ENCODE measurements around the gene DLGAP4. TPM values are rescaled to one million over a fixed set of nuclear protein-coding genes. Genes with fewer than 3 reads are reported as not detected.
"Not testable (repeated sequence)": the region's sequence is repeated elsewhere in the genome, so short reads cannot be mapped to it uniquely, and the experiment has no call there.

Gene DLGAP4
- total RNA-seq, 1 experiment from 2014 or later: 59.9 TPM

DNA sequence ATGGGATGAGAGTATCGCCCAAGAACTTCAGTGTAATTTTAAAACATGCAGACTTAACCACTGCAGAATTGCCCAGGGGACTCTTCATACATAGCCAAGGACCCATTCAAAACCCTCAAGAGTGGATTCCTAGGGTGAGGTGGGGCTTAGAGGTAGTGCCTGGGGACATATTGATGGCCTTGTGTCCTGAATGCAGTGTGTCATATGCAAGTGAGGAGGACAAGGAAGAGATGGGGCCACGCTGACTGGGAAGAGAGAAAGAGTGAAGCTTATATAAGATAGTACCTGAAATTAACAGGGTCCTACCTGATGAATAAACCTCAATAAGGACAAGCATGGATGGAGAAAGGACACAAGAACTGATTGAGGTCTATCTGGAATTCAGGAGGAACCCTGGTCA lies 249.1 kb downstream of the DLGAP4 start:
- ChIA-PET POLR2A (ENCODE audit: low non-redundant PET) (no interaction called here), CTCF (no interaction called here)
- intact Hi-C loops (cut with micrococcal nuclease; ENCODE audit: unreplicated experiment): no loop called here
- no peak for TF ChIP-seq EZH2 (IDR thresholded peaks at IDR 0.05; ENCODE audit: borderline replicate concordance, low read depth, low read length, poor library complexity, severe bottlenecking)
- TF ChIP-seq, protein P1, sequence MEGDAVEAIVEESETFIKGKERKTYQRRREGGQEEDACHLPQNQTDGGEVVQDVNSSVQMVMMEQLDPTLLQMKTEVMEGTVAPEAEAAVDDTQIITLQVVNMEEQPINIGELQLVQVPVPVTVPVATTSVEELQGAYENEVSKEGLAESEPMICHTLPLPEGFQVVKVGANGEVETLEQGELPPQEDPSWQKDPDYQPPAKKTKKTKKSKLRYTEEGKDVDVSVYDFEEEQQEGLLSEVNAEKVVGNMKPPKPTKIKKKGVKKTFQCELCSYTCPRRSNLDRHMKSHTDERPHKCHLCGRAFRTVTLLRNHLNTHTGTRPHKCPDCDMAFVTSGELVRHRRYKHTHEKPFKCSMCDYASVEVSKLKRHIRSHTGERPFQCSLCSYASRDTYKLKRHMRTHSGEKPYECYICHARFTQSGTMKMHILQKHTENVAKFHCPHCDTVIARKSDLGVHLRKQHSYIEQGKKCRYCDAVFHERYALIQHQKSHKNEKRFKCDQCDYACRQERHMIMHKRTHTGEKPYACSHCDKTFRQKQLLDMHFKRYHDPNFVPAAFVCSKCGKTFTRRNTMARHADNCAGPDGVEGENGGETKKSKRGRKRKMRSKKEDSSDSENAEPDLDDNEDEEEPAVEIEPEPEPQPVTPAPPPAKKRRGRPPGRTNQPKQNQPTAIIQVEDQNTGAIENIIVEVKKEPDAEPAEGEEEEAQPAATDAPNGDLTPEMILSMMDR (conservative IDR thresholded peaks at IDR 0.05; ENCODE audit: low read depth, low read length): no peak
- no TSS peak for BruUV-seq (replicated peaks)
- H3K4me3 ChIP-seq (ENCODE audit: low read depth, low read length, poor library complexity, severe bottlenecking): no peak overlapping the region
- H3K9me3 ChIP-seq (ENCODE audit: low read depth, low read length, poor library complexity, severe bottlenecking): no peaks in the 10 kb centered on the region
- no peaks in the 10 kb centered on the region for H3K4me1 ChIP-seq (ENCODE audit: insufficient read depth, low read length, poor library complexity, severe bottlenecking)
- no peak overlapping the region for H3K27ac ChIP-seq (ENCODE audit: low read depth, low read length, poor library complexity, severe bottlenecking)
- no peak for DNase-seq (ENCODE audit: low spot score)
- no peaks in the 10 kb centered on the region for H3K27me3 ChIP-seq (replicated peaks; ENCODE audit: insufficient read depth, low read depth, low read length, poor library complexity)
- no peaks in the 10 kb centered on the region for H3K36me3 ChIP-seq (ENCODE audit: insufficient read depth, low read length, poor library complexity, severe bottlenecking)

DNA sequence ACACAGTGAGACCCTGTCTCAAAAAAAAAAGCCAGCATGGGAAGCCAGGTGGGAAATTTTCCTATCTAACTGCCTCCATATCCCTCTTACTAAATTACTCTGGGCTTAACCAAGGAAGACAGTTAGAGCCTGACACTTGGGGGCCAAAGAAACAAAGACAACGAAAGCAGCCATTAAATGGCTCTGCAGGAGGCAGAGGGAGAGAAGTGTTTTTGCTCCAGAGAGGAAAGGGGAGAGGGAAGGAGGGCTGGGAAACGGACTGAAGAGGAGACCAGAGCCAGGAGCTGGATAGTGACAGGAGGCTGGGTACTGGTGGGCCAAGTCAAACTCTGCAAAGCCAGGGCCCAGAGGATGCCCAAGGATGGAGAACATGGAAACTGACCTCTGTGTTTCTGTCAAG lies 256.6 kb downstream of the DLGAP4 start:
- Histone ChIP-seq H3K36me3 (ENCODE audit: insufficient read depth, low read length, poor library complexity, severe bottlenecking) (no peaks in the 10 kb centered on the region), H3K27ac (ENCODE audit: low read depth, low read length, poor library complexity, severe bottlenecking) (no peak overlapping the region), H3K9me3 (ENCODE audit: low read depth, low read length, poor library complexity, severe bottlenecking) (peaks cover 7% of the 10 kb centered on the region), H3K4me1 (ENCODE audit: insufficient read depth, low read length, poor library complexity, severe bottlenecking) (no peaks in the 10 kb centered on the region), H3K4me3 (ENCODE audit: low read depth, low read length, poor library complexity, severe bottlenecking) (no peak overlapping the region), H3K27me3 (replicated peaks; ENCODE audit: insufficient read depth, low read depth, low read length, poor library complexity) (no peaks in the 10 kb centered on the region)
- no peak for DNase-seq (ENCODE audit: low spot score)
- intact Hi-C loops (cut with micrococcal nuclease; ENCODE audit: unreplicated experiment): no loop called here
- TF ChIP-seq, protein P1 (conservative IDR thresholded peaks at IDR 0.05; ENCODE audit: low read depth, low read length): no peak
- no peak for TF ChIP-seq EZH2 (IDR thresholded peaks at IDR 0.05; ENCODE audit: borderline replicate concordance, low read depth, low read length, poor library complexity, severe bottlenecking)
- POLR2A ChIA-PET (ENCODE audit: low non-redundant PET): no interaction called here
- BruUV-seq (replicated peaks): no TSS peak
- CTCF ChIA-PET: interaction anchor here (0.7 kb wide), 1 partner anchor 25 kb away, joined by 3 read pairs; no protein-coding TSS in a partner anchor

DNA sequence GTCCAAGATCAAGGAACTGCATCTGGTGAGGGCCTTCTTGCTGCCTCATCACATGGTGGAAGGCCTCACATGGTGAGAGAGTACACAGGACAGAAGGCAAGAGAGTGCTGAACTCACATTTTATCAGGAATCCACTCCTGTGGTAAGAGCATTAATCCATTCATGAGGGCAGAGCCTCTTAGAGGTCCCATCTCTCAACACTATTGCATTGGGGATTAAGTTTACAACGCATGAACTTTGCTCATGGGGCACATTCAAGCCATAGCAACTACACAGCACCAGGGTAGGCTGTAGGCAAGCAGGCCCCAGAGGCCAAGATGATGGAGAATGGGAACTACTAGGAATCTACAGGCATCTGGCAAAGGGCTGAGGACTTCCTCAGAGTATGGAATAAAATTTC lies 257.2 kb downstream of the DLGAP4 start:
- no peak for DNase-seq (ENCODE audit: low spot score)

DNA sequence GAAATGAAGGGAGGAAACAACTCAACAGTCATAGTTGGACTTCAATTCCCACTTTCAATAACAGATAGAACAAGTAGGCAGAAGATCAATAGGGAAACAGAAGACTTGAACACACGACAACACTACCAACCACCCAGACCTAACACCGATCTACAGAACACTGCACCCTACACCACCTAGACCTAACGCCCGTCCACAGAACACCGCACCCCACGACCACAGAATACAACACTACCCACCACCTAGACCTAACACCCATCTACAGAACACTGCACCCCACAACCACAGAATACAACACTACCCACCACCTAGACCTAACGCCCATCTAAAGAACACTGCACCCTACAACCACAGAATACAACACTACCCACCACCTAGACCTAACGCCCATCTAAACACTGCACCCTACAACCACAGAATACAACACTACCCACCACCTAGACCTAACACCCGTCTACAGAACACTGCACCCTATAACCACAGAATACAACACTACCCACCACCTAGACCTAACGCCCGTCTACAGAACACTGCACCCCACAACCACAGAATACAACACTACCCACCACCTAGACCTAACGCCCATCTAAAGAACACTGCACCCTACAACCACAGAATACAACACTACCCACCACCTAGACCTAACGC lies 258.1 kb downstream of the DLGAP4 start:
- DNase-seq (ENCODE audit: low spot score); H3K4me1 ChIP-seq (ENCODE audit: insufficient read depth, low read length, poor library complexity, severe bottlenecking); intact Hi-C loops (cut with micrococcal nuclease; ENCODE audit: unreplicated experiment); H3K27ac ChIP-seq (ENCODE audit: low read depth, low read length, poor library complexity, severe bottlenecking); H3K36me3 ChIP-seq (ENCODE audit: insufficient read depth, low read length, poor library complexity, severe bottlenecking); H3K27me3 ChIP-seq (replicated peaks; ENCODE audit: insufficient read depth, low read depth, low read length, poor library complexity); H3K4me3 ChIP-seq (ENCODE audit: low read depth, low read length, poor library complexity, severe bottlenecking); CTCF ChIA-PET; POLR2A ChIA-PET (ENCODE audit: low non-redundant PET); H3K9me3 ChIP-seq (ENCODE audit: low read depth, low read length, poor library complexity, severe bottlenecking); BruUV-seq (replicated peaks): not testable (repeated sequence)

More for the DNA sequence above, 257.2 kb downstream of the DLGAP4 start:
- ChIA-PET POLR2A (ENCODE audit: low non-redundant PET) (no interaction called here), CTCF (no interaction called here)
- no TSS peak for BruUV-seq (replicated peaks)
- TF ChIP-seq EZH2 (IDR thresholded peaks at IDR 0.05; ENCODE audit: borderline replicate concordance, low read depth, low read length, poor library complexity, severe bottlenecking): no peak
- TF ChIP-seq, protein P1 (conservative IDR thresholded peaks at IDR 0.05; ENCODE audit: low read depth, low read length): no peak
- H3K27ac ChIP-seq (ENCODE audit: low read depth, low read length, poor library complexity, severe bottlenecking): no peak overlapping the region
- no peaks in the 10 kb centered on the region for H3K27me3 ChIP-seq (replicated peaks; ENCODE audit: insufficient read depth, low read depth, low read length, poor library complexity)
- no peak overlapping the region for H3K4me3 ChIP-seq (ENCODE audit: low read depth, low read length, poor library complexity, severe bottlenecking)
- H3K4me1 ChIP-seq (ENCODE audit: insufficient read depth, low read length, poor library complexity, severe bottlenecking): no peaks in the 10 kb centered on the region
- intact Hi-C loops (cut with micrococcal nuclease; ENCODE audit: unreplicated experiment): no loop called here
- peaks cover 7% of the 10 kb centered on the region for H3K9me3 ChIP-seq (ENCODE audit: low read depth, low read length, poor library complexity, severe bottlenecking)
- H3K36me3 ChIP-seq (ENCODE audit: insufficient read depth, low read length, poor library complexity, severe bottlenecking): no peaks in the 10 kb centered on the region

DNA sequence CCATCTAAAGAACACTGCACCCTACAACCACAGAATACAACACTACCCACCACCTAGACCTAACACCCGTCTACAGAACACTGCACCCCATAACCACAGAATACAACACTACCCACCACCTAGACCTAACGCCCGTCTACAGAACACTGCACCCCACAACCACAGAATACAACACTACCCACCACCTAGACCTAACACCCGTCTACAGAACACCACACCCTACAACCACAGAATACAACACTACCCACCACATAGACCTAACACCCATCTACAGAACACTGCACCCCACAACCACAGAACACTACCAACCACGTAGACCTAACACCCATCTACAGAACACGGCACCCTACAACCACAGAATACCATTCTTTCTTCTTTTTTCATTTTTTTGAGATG lies 258.6 kb downstream of the DLGAP4 start:
- H3K4me3 ChIP-seq (ENCODE audit: low read depth, low read length, poor library complexity, severe bottlenecking); H3K27ac ChIP-seq (ENCODE audit: low read depth, low read length, poor library complexity, severe bottlenecking); POLR2A ChIA-PET (ENCODE audit: low non-redundant PET); H3K36me3 ChIP-seq (ENCODE audit: insufficient read depth, low read length, poor library complexity, severe bottlenecking); BruUV-seq (replicated peaks); H3K9me3 ChIP-seq (ENCODE audit: low read depth, low read length, poor library complexity, severe bottlenecking); H3K27me3 ChIP-seq (replicated peaks; ENCODE audit: insufficient read depth, low read depth, low read length, poor library complexity); DNase-seq (ENCODE audit: low spot score); intact Hi-C loops (cut with micrococcal nuclease; ENCODE audit: unreplicated experiment); CTCF ChIA-PET; H3K4me1 ChIP-seq (ENCODE audit: insufficient read depth, low read length, poor library complexity, severe bottlenecking): not testable (repeated sequence)

All from A673 (cell line).